Thyroid gland (tissue), 4 donors: ENCODE data around the gene ZNF850. TPM values are rescaled to one million over a fixed set of nuclear protein-coding genes. Genes with fewer than 3 reads are reported as not detected.

Experiments
- DNase-seq, 2 donors: peaks; one replicate each; pipeline ENCODE4 v3.0.0-alpha.2; 2019
- H3K27ac ChIP-seq, 3 donors: fragments of 200-600 bp; sonication (generic); 1 replicate in 2 of 3; 2 replicates in 1 of 3; pipeline ENCODE4 v1.5.1; 2016 to 2019; ENCODE audit warnings: mild to moderate bottlenecking in 1 of 3, moderate library complexity in 1 of 3
- H3K27me3 ChIP-seq: fragments of 200-600 bp; sonication (generic); one replicate; pipeline ENCODE4 v1.5.1; 2019
- H3K36me3 ChIP-seq, 2 donors: fragments of 200-600 bp; sonication (generic); one replicate each; pipeline ENCODE4 v1.5.1; 2016 to 2019
- H3K4me1 ChIP-seq, 2 donors: fragments of 200-600 bp; sonication (generic); one replicate each; pipeline ENCODE4 v1.5.1; 2017 to 2019
- H3K4me3 ChIP-seq, 3 donors: fragments of 200-600 bp; sonication (generic); replicated peaks in 1 of 3; 1 replicate in 2 of 3; 2 replicates in 1 of 3; pipeline ENCODE4 v1.5.1; 2016; ENCODE audit warnings: mild to moderate bottlenecking in 1 of 3
- H3K9me3 ChIP-seq: fragments of 200-600 bp; sonication (generic); one replicate; pipeline ENCODE4 v1.5.1; 2017
- CTCF ChIP-seq, 6 experiments: fragments of 200-600 bp in 3 of 6; fragments of 450-650 bp in 3 of 6; sonication (generic) in 3 of 6; IDR thresholded peaks; one replicate each; pipeline ENCODE4 v1.5.1; 2016 to 2019; ENCODE audit warnings: antibody characterized with exemption in 6 of 6, mild to moderate bottlenecking in 2 of 6, inconsistent platforms in 1 of 6, moderate library complexity in 1 of 6
- POLR2A ChIP-seq, 2 donors: fragments of 450-650 bp; IDR thresholded peaks; one replicate each; pipeline ENCODE4 v1.6.1; 2017; ENCODE audit warnings: antibody characterized with exemption in 2 of 2, mild to moderate bottlenecking in 2 of 2, moderate library complexity in 1 of 2
- WGBS, 2 donors: methylation state at CpG; one replicate each; pipeline ENCODE4 v1.1.5; 2017; 5-methylcytosine and 5-hydroxymethylcytosine counted together
- intact Hi-C: fragments of 100-400 bp; cut with DNase I; formaldehyde crosslinking; loops from one replicate; pipeline ENCODE4 v1.15.1; 2023
- total RNA-seq, 4 donors: library from RNA; depleted of rRNA; stranded (reverse); fragments of >200 nt; gene quantifications; one replicate each; pipeline ENCODE4 v1.2.3, GENCODE V29; 2016

ZNF850 gene
- 1 to 10 TPM; 2.4 to 4.8 (median 3.7) TPM for total RNA-seq

GRCh38 chr19:36772311-36773222 is at the start of gene ZNF850:
Gene ZNF850 (minus strand): TSS chr19:36772807. CDS start chr19:36762606, 10,201 bp downstream.
- Histone ChIP-seq H3K4me1 (peaks cover 16 to 17% of the 10 kb centered on the region in 2 donors), H3K27me3 (no peaks in the 10 kb centered on the region), H3K36me3 (no peaks in the 10 kb centered on the region), H3K27ac (peak within 1 kb of the TSS; percentile 27 to 87 (median 76)), H3K4me3 (peak within 1 kb of the TSS; percentile 20 to 68 (median 43)), H3K9me3 (no peaks in the 10 kb centered on the region)
- TF ChIP-seq POLR2A (IDR thresholded peaks at IDR 0.05) (peak in 1 of 2 donors; percentile 53), CTCF (IDR thresholded peaks at IDR 0.05) (no peak)
- intact Hi-C loops = no loop called here
- WGBS, 2 donors = 0 to 1% methylated on average over 29 to 54 of the region's 57 CpGs
- peak; percentile 95 to 96 for DNase-seq

- 96 to 98% methylated on average over 5 of the region's 5 CpGs for WGBS, 2 donors
- Histone ChIP-seq H3K4me3 (no peak overlapping the region), H3K9me3 (peaks cover 22% of the 10 kb centered on the region), H3K4me1 (no peaks in the 10 kb centered on the region), H3K27me3 (no peaks in the 10 kb centered on the region), H3K27ac (no peak overlapping the region), H3K36me3 (peaks cover 72 to 88% of the 10 kb centered on the region in 2 donors)
- intact Hi-C loops = loop anchor here (10.0 kb wide), 2 partner anchors 187 to 733 kb away; no protein-coding TSS in a partner anchor
- no peak for TF ChIP-seq POLR2A (IDR thresholded peaks at IDR 0.05)
- TF ChIP-seq CTCF (IDR thresholded peaks at IDR 0.05) = no peak
- no peak for DNase-seq
Measured at GRCh38 chr19:36821758-36822157, 49.2 kb upstream of the ZNF850 start.

- Histone ChIP-seq H3K27me3 (no peaks in the 10 kb centered on the region), H3K27ac (no peak overlapping the region), H3K9me3 (peaks cover 26% of the 10 kb centered on the region), H3K4me3 (no peak overlapping the region), H3K4me1 (no peaks in the 10 kb centered on the region), H3K36me3 (peaks cover 74 to 88% of the 10 kb centered on the region in 2 donors)
- 97 to 98% methylated on average over 7 of the region's 7 CpGs for WGBS, 2 donors
- TF ChIP-seq CTCF (IDR thresholded peaks at IDR 0.05) = no peak
- no peak for TF ChIP-seq POLR2A (IDR thresholded peaks at IDR 0.05)
- DNase-seq = no peak
- intact Hi-C loops = loop anchor here (5.0 to 10.0 kb wide), 3 partner anchors 63 to 316 kb away; no protein-coding TSS in a partner anchor
Measured at GRCh38 chr19:36819130-36819630, 46.6 kb upstream of the ZNF850 start.

- H3K36me3 ChIP-seq = peaks cover 15 to 16% of the 10 kb centered on the region in 2 donors
- no peaks in the 10 kb centered on the region for H3K27me3 ChIP-seq
- no peak for DNase-seq
- intact Hi-C loops = no loop called here
- TF ChIP-seq POLR2A (IDR thresholded peaks at IDR 0.05) = no peak
- no peak for TF ChIP-seq CTCF (IDR thresholded peaks at IDR 0.05)
- no peaks in the 10 kb centered on the region for H3K9me3 ChIP-seq
- no peak overlapping the region for H3K4me3 ChIP-seq
- no peaks in the 10 kb centered on the region for H3K4me1 ChIP-seq
- no peak overlapping the region for H3K27ac ChIP-seq
Measured at GRCh38 chr19:36807029-36807428, 34.4 kb upstream of the ZNF850 start.

GRCh38 chr19:36805364-36805763 is 32.8 kb upstream of the ZNF850 start:
- Histone ChIP-seq H3K27ac (no peak overlapping the region), H3K4me1 (no peaks in the 10 kb centered on the region), H3K36me3 (peaks cover 16 to 21% of the 10 kb centered on the region in 2 donors), H3K9me3 (no peaks in the 10 kb centered on the region), H3K4me3 (no peak overlapping the region), H3K27me3 (no peaks in the 10 kb centered on the region)
- 98 to 100% methylated on average over 1 of the region's 1 CpG for WGBS, 2 donors
- intact Hi-C loops = no loop called here
- DNase-seq = no peak
- TF ChIP-seq POLR2A (IDR thresholded peaks at IDR 0.05) (no peak), CTCF (IDR thresholded peaks at IDR 0.05) (no peak)
